A673 (cell line): ENCODE results near the gene PPP6R1.

Experiments used
- EZH2 ChIP-seq: fragments of 200-600 bp; sonication (generic); IDR thresholded peaks from 2 replicates; pipeline ENCODE4 v1.6.1; 2017; ENCODE audit warnings: borderline replicate concordance, low read depth, mild to moderate bottlenecking, mixed read lengths, antibody characterized with exemption, low read length; ENCODE audit not compliant: poor library complexity, severe bottlenecking
- TF ChIP-seq, protein P1 (sequence below): fragments of 300-800, 200-600 bp; sonication (generic); conservative IDR thresholded peaks from 2 replicates; pipeline ENCODE4 v1.5.1; 2017; ENCODE audit warnings: low read depth, mild to moderate bottlenecking, antibody characterized with exemption, low read length, moderate library complexity, mixed read lengths

- TF ChIP-seq EZH2 = no peak
- TF ChIP-seq, protein P1, sequence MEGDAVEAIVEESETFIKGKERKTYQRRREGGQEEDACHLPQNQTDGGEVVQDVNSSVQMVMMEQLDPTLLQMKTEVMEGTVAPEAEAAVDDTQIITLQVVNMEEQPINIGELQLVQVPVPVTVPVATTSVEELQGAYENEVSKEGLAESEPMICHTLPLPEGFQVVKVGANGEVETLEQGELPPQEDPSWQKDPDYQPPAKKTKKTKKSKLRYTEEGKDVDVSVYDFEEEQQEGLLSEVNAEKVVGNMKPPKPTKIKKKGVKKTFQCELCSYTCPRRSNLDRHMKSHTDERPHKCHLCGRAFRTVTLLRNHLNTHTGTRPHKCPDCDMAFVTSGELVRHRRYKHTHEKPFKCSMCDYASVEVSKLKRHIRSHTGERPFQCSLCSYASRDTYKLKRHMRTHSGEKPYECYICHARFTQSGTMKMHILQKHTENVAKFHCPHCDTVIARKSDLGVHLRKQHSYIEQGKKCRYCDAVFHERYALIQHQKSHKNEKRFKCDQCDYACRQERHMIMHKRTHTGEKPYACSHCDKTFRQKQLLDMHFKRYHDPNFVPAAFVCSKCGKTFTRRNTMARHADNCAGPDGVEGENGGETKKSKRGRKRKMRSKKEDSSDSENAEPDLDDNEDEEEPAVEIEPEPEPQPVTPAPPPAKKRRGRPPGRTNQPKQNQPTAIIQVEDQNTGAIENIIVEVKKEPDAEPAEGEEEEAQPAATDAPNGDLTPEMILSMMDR = no peak
These were observed 25.8 kb downstream of the PPP6R1 start for GRCh38 chr19:55232986-55233385.
